Measurements from ENCODE around the gene MDP1.

Gene MDP1

GRCh38 chr14:24253936-24254335 is 38.1 kb upstream of the MDP1 start:
- no peak for TF ChIP-seq ZFP3 (CRISPR knock-in tag; IDR thresholded peaks at IDR 0.05)
- TF ChIP-seq CSDC2 (CRISPR knock-in tag; IDR thresholded peaks at IDR 0.05) = no peak
- no peak for TF ChIP-seq ARNTL (CRISPR knock-in tag; IDR thresholded peaks at IDR 0.05; ENCODE audit: borderline replicate concordance, low read depth)
- no peak for TF ChIP-seq GLIS3 (CRISPR knock-in tag; IDR thresholded peaks at IDR 0.05)
- TF ChIP-seq ZNF8 (CRISPR knock-in tag; IDR thresholded peaks at IDR 0.05) = no peak
- TF ChIP-seq ISL1 (CRISPR knock-in tag; IDR thresholded peaks at IDR 0.05) = no peak
- ATAC-seq = no peak

- no peak for TF ChIP-seq ARNTL (CRISPR knock-in tag; IDR thresholded peaks at IDR 0.05; ENCODE audit: borderline replicate concordance, low read depth)
- TF ChIP-seq ZC3H10 (CRISPR knock-in tag; IDR thresholded peaks at IDR 0.05) = no peak
- no peak for TF ChIP-seq PPARA (CRISPR knock-in tag; IDR thresholded peaks at IDR 0.05; ENCODE audit: borderline replicate concordance)
- TF ChIP-seq GLIS3 (CRISPR knock-in tag; IDR thresholded peaks at IDR 0.05) = no peak
- no peak for TF ChIP-seq ISL1 (CRISPR knock-in tag; IDR thresholded peaks at IDR 0.05)
- TF ChIP-seq ZNF70 (CRISPR knock-in tag; IDR thresholded peaks at IDR 0.05) = no peak
- no peak for TF ChIP-seq TSHZ2 (CRISPR knock-in tag; IDR thresholded peaks at IDR 0.05)
- TF ChIP-seq CSDC2 (CRISPR knock-in tag; IDR thresholded peaks at IDR 0.05) = no peak
- TF ChIP-seq CREB5 (CRISPR knock-in tag; IDR thresholded peaks at IDR 0.05; ENCODE audit: low read depth) = no peak
- TF ChIP-seq ESRRG (CRISPR knock-in tag; IDR thresholded peaks at IDR 0.05) = no peak
- no peak for TF ChIP-seq ZNF565 (CRISPR knock-in tag; conservative IDR thresholded peaks at IDR 0.05; ENCODE audit: low read depth)
- TF ChIP-seq RARB (CRISPR knock-in tag; IDR thresholded peaks at IDR 0.05) = no peak
- no peak for TF ChIP-seq TOX (CRISPR knock-in tag; IDR thresholded peaks at IDR 0.05; ENCODE audit: borderline replicate concordance)
- TF ChIP-seq BACH2 (CRISPR knock-in tag; IDR thresholded peaks at IDR 0.05; ENCODE audit: borderline replicate concordance) = no peak
- TF ChIP-seq PATZ1 (CRISPR knock-in tag; IDR thresholded peaks at IDR 0.05; ENCODE audit: borderline replicate concordance) = no peak
- TF ChIP-seq ZNF8 (CRISPR knock-in tag; IDR thresholded peaks at IDR 0.05) = no peak
- no peak for ATAC-seq
These were observed 36.6 kb upstream of the MDP1 start for GRCh38 chr14:24252289-24253124.

- no peak for TF ChIP-seq CSRNP3 (CRISPR knock-in tag; IDR thresholded peaks at IDR 0.05)
- TF ChIP-seq OSR1 (CRISPR knock-in tag; IDR thresholded peaks at IDR 0.05) = no peak
- TF ChIP-seq ZNF565 (CRISPR knock-in tag; conservative IDR thresholded peaks at IDR 0.05; ENCODE audit: low read depth) = no peak
- TF ChIP-seq TOX (CRISPR knock-in tag; IDR thresholded peaks at IDR 0.05; ENCODE audit: borderline replicate concordance) = no peak
- TF ChIP-seq ZFP3 (CRISPR knock-in tag; IDR thresholded peaks at IDR 0.05) = no peak
- no peak for TF ChIP-seq PPARA (CRISPR knock-in tag; IDR thresholded peaks at IDR 0.05; ENCODE audit: borderline replicate concordance)
- no peak for TF ChIP-seq ZNF8 (CRISPR knock-in tag; IDR thresholded peaks at IDR 0.05)
- no peak for TF ChIP-seq TCF4 (CRISPR knock-in tag; IDR thresholded peaks at IDR 0.05; ENCODE audit: borderline replicate concordance)
- no peak for TF ChIP-seq GLIS3 (CRISPR knock-in tag; IDR thresholded peaks at IDR 0.05)
- TF ChIP-seq ARNTL (CRISPR knock-in tag; IDR thresholded peaks at IDR 0.05; ENCODE audit: borderline replicate concordance, low read depth) = no peak
- peak; percentile 49 for ATAC-seq
These were observed 36.0 kb upstream of the MDP1 start for GRCh38 chr14:24251880-24252288.

Data from SK-N-SH treated with all-trans-retinoic acid at 6 μM for 48 hours (cell line).